ENCODE measurements around the gene NRF1. TPM values are rescaled to one million over a fixed set of nuclear protein-coding genes. Genes with fewer than 3 reads are reported as not detected.

Gene NRF1
- total RNA-seq, 1 experiment from 2014 or later = 19.3 TPM

DNA sequence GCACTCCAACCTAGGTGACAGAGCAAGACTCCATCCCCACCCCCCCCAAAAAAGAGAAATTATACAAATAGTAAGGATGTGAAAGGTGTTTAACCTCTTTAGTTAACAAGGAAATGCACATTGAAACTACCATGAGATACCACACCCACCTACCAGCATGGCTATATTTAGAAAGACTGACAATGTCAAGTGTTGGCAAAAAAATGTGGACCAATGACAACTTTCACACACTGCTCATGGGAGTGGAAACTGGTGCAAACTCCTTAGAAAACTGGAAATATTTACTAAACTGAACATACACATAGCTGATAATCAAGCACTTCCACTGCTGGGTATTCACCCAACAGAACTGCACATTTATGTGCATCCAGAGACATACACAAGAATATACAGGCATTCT is 23.3 kb upstream of the NRF1 start:
- Histone ChIP-seq H3T11ph (ENCODE audit: low read length) (no peak overlapping the region), H3K9ac (ENCODE audit: extremely low read depth, insufficient read length, low read length) (no peak overlapping the region), H3K27ac (ENCODE audit: insufficient read length, low read depth, low read length) (no peak overlapping the region), H4K8ac (replicated peaks; ENCODE audit: insufficient read length, low read depth, low read length) (no peak overlapping the region), H2BK120ac (ENCODE audit: low read depth, low read length, poor library complexity, severe bottlenecking) (no peak overlapping the region), H3K9me3 (ENCODE audit: control insufficient read depth, low read depth, low read length) (peaks cover 18% of the 10 kb centered on the region), H3K79me2 (ENCODE audit: insufficient read depth, low read length) (no peaks in the 10 kb centered on the region), H3K18ac (ENCODE audit: insufficient read length, low read depth, low read length) (no peak overlapping the region), H3K56ac (ENCODE audit: insufficient read length, low read depth, low read length) (no peak overlapping the region), H3K4ac (ENCODE audit: low read depth, low read length) (no peak overlapping the region), H4K20me1 (ENCODE audit: control insufficient read depth, insufficient read depth, insufficient read length) (no peaks in the 10 kb centered on the region), H4K91ac (ENCODE audit: insufficient read length, low read depth, low read length) (no peak overlapping the region), H4K5ac (ENCODE audit: insufficient read length, low read depth, low read length) (no peak overlapping the region), H2AK5ac (ENCODE audit: insufficient read length, low read length) (no peak overlapping the region), H2BK20ac (ENCODE audit: low read depth, low read length, poor library complexity, severe bottlenecking) (no peak overlapping the region), H2BK15ac (ENCODE audit: low read depth, low read length) (no peak overlapping the region), H2BK5ac (ENCODE audit: insufficient read length, low read length) (no peak overlapping the region), H2BK12ac (ENCODE audit: insufficient read length, low read depth, low read length) (no peak overlapping the region), H3K79me1 (ENCODE audit: insufficient read depth, low read depth, low read length, poor library complexity, severe bottlenecking) (no peaks in the 10 kb centered on the region), H3K4me1 (ENCODE audit: insufficient read depth, low read length) (no peaks in the 10 kb centered on the region), H3K14ac (ENCODE audit: insufficient read depth, low read length) (no peak overlapping the region), H2AFZ (ENCODE audit: low read length) (no peak overlapping the region), H3K23ac (ENCODE audit: insufficient read length, low read depth, low read length) (no peak overlapping the region), H3K27me3 (ENCODE audit: insufficient read depth, low read length) (no peaks in the 10 kb centered on the region), H3K23me2 (ENCODE audit: insufficient read length, low read depth, low read length, poor library complexity, severe bottlenecking) (no peaks in the 10 kb centered on the region), H3K4me2 (ENCODE audit: insufficient read depth, insufficient read length, low read length) (no peak overlapping the region)
- H3K27ac Mint-ChIP-seq = no peak overlapping the region
- TF ChIP-seq, protein P1, sequence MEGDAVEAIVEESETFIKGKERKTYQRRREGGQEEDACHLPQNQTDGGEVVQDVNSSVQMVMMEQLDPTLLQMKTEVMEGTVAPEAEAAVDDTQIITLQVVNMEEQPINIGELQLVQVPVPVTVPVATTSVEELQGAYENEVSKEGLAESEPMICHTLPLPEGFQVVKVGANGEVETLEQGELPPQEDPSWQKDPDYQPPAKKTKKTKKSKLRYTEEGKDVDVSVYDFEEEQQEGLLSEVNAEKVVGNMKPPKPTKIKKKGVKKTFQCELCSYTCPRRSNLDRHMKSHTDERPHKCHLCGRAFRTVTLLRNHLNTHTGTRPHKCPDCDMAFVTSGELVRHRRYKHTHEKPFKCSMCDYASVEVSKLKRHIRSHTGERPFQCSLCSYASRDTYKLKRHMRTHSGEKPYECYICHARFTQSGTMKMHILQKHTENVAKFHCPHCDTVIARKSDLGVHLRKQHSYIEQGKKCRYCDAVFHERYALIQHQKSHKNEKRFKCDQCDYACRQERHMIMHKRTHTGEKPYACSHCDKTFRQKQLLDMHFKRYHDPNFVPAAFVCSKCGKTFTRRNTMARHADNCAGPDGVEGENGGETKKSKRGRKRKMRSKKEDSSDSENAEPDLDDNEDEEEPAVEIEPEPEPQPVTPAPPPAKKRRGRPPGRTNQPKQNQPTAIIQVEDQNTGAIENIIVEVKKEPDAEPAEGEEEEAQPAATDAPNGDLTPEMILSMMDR (conservative IDR thresholded peaks at IDR 0.05) = no peak
- no peaks in the 10 kb centered on the region for H3K4me1 Mint-ChIP-seq
- no peak overlapping the region for H3K4me3 Mint-ChIP-seq
- H3K36me3 Mint-ChIP-seq (ENCODE audit: insufficient read depth in 1 of 3, low read depth in 3 of 3) = peaks cover 7 to 19% (median 17%) of the 10 kb centered on the region in 3 experiments; a peak in 6 of 7 replicates
- DNase-seq = no peak
- H3K9me3 Mint-ChIP-seq = peaks cover 28 to 34% of the 10 kb centered on the region in 2 experiments
- H3K27me3 Mint-ChIP-seq (ENCODE audit: low read depth) = peaks cover 5% of the 10 kb centered on the region; the same call in 1 of the 2 replicates
